Body of pancreas (tissue), 4 donors: ENCODE results near the gene GMPR2. TPM values are rescaled to one million over a fixed set of nuclear protein-coding genes. Genes with fewer than 3 reads are reported as not detected.

Experiments used
- ATAC-seq: fragments of 150-250 bp; one replicate; pipeline ENCODE4 v1.9.1; 2016
- DNase-seq, 4 donors: peaks; one replicate each; pipeline ENCODE4 v3.0.0-alpha.2; 2019
- H3K27ac ChIP-seq, 4 donors: fragments of 200-600 bp; sonication (generic); 1 replicate in 3 of 4; 2 replicates in 1 of 4; pipeline versions ENCODE4 v1.5.1 to v1.6.1; 2016 to 2019; ENCODE audit warnings: mild to moderate bottlenecking in 1 of 4, mixed read lengths in 1 of 4, moderate library complexity in 1 of 4
- H3K27me3 ChIP-seq, 2 donors: fragments of 200-600 bp; sonication (generic); one replicate each; pipeline ENCODE4 v1.6.0; 2016; ENCODE audit warnings: mild to moderate bottlenecking in 1 of 2
- H3K36me3 ChIP-seq, 2 donors: fragments of 200-600 bp; sonication (generic); replicated peaks in 1 of 2; 2 replicates each; pipeline ENCODE4 v1.5.1; 2016; ENCODE audit warnings: low read depth in 2 of 2; ENCODE audit not compliant: insufficient read depth in 1 of 2
- H3K4me1 ChIP-seq: fragments of 200-600 bp; sonication (generic); one replicate; pipeline ENCODE4 v1.6.0; 2016
- H3K4me3 ChIP-seq, 2 donors: fragments of 200-600 bp; sonication (generic); 1 replicate in 1 of 2; 2 replicates in 1 of 2; pipeline ENCODE4 v1.5.1; 2016 to 2019
- H3K9me3 ChIP-seq, 3 donors: fragments of 200-600 bp; sonication (generic); 1 replicate in 2 of 3; 2 replicates in 1 of 3; pipeline ENCODE4 v1.5.1; 2016
- CTCF ChIP-seq, 7 experiments: fragments of 450-650 bp in 4 of 7; fragments of 200-600 bp in 3 of 7; sonication (generic) in 3 of 7; IDR thresholded peaks; one replicate each; pipeline ENCODE4 v1.5.1; 2016 to 2019; ENCODE audit warnings: antibody characterized with exemption in 7 of 7
- POLR2A ChIP-seq, 3 donors: fragments of 450-650 bp; IDR thresholded peaks; one replicate each; pipeline ENCODE4 v1.6.1; 2016; ENCODE audit warnings: antibody characterized with exemption in 3 of 3, mild to moderate bottlenecking in 2 of 3
- WGBS, 2 donors: methylation state at CpG; one replicate each; pipeline ENCODE4 v1.1.5; 2017; 5-methylcytosine and 5-hydroxymethylcytosine counted together
- intact Hi-C: fragments of 100-400 bp; cut with DNase I; formaldehyde crosslinking; loops from one replicate; pipeline ENCODE4 v1.15.1; 2023
- total RNA-seq, 2 donors: library from RNA; depleted of rRNA; stranded (reverse); fragments of >200 nt; gene quantifications; one replicate each; pipeline ENCODE4 v1.1.0, GENCODE V29; 2016

GMPR2 gene
- total RNA-seq, 2 donors from 2014 or later: 30.9 to 41.9 TPM

GRCh38 chr14:24258119-24258518 lies 25.4 kb downstream of the GMPR2 start:
- H3K4me1 ChIP-seq: peaks cover 15% of the 10 kb centered on the region
- H3K9me3 ChIP-seq: no peaks in the 10 kb centered on the region
- DNase-seq (no peak), ATAC-seq (no peak)
- H3K4me3 ChIP-seq: no peak overlapping the region
- H3K36me3 ChIP-seq: peaks cover 0 to 2% of the 10 kb centered on the region in 2 donors
- no peaks in the 10 kb centered on the region for H3K27me3 ChIP-seq
- TF ChIP-seq POLR2A (IDR thresholded peaks at IDR 0.05) (no peak), CTCF (IDR thresholded peaks at IDR 0.05) (no peak)
- WGBS, 2 donors: 77 to 88% methylated on average over 9 of the region's 9 CpGs
- peak overlapping the region in 1 of 4 donors; percentile 89 for H3K27ac ChIP-seq
- intact Hi-C loops: no loop called here

DNA sequence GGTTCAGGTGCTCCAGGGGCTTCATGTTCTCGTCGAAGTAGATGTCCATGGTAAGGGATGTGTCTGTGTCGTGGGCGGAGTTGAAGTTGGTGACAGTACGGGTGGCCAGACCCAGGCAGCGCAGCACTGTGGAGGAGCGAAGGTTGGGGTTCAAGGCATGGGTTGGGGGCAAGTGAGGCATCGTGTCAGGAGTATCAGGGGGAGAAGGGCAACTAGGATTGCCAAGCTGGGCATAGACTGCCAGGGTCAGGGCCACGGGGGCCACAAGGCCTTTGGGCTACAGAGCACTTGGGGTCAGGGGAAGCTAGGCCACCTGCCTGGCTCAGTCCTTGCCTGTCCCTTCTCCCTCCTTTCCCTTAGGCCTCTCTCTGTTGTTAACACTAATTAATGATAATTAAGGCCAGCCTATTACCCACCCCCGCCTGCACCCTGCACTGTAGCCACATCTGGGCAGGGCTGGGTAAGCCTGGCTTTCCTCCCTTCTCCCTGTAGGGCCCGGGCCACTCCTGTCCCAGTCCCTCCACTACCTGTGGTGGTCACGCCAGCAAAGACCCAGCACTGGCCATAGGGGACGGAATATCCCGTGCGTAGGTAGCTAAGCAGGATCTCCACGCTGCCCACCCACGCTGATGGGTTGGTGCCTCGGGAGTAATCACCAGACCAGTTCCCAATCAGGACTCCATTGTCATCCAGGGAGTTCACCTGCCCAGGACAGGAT lies 26.0 kb downstream of the GMPR2 start:
- ATAC-seq (no peak), DNase-seq (no peak)
- H3K27ac ChIP-seq: peak overlapping the region; percentile 62 to 89 (median 78)
- peaks cover 15% of the 10 kb centered on the region for H3K4me1 ChIP-seq
- no peaks in the 10 kb centered on the region for H3K27me3 ChIP-seq
- peaks cover 0 to 2% of the 10 kb centered on the region in 2 donors for H3K36me3 ChIP-seq
- WGBS, 2 donors: 77 to 82% methylated on average over 13 to 18 of the region's 18 CpGs
- no peak overlapping the region for H3K4me3 ChIP-seq
- intact Hi-C loops: no loop called here
- no peak for TF ChIP-seq POLR2A (IDR thresholded peaks at IDR 0.05)
- TF ChIP-seq CTCF (IDR thresholded peaks at IDR 0.05): no peak
- no peaks in the 10 kb centered on the region for H3K9me3 ChIP-seq

DNA sequence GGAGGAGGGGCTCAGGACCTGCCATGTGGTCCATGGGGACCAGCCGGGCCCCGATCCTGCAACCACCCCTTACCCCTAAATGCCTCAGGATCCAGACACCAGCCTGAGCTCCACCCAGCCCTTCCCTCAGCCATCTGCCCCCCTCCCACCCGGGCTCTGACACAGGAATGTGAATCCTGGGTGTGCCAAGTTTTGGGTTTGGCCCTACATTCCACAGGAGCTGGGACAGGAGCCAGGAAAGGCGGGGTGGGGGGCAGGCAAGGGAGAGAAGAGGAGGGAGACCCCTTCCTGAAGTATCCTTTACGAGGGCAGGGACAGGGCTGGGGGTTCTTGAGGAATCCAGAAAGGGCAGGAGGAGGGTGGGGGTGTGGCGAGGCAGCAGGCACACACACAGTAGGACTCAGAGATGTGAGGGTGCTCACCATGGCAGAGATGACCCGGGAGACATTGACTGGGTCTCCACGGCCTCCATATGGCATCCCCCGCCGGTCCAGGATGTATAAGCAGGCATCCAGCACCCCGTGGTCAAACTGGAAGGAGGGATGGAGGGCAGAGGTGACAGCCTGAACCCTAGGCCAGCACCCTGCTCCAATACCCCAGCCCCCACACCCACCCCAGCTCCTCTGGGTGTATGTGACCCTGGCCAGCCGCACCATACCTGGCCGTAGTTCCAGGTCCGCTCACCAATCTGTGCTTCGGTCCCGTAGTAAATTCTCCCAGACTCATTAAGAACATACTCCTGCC lies 26.7 kb downstream of the GMPR2 start:
- Histone ChIP-seq H3K27ac (peak overlapping the region; percentile 62 to 89 (median 78)), H3K9me3 (no peaks in the 10 kb centered on the region), H3K4me3 (no peak overlapping the region), H3K4me1 (peaks cover 15% of the 10 kb centered on the region), H3K27me3 (no peaks in the 10 kb centered on the region), H3K36me3 (peaks cover 0 to 2% of the 10 kb centered on the region in 2 donors)
- 64 to 77% methylated on average over 16 of the region's 16 CpGs for WGBS, 2 donors
- ATAC-seq: peak; percentile 77
- DNase-seq: peak; percentile 53 to 82 (median 70)
- intact Hi-C loops: no loop called here
- TF ChIP-seq POLR2A (IDR thresholded peaks at IDR 0.05) (peak in 2 of 3 donors; percentile 18 to 34), CTCF (IDR thresholded peaks at IDR 0.05) (no peak)

- TF ChIP-seq POLR2A (IDR thresholded peaks at IDR 0.05) (no peak), CTCF (IDR thresholded peaks at IDR 0.05) (no peak)
- ATAC-seq (peak; percentile 70), DNase-seq (peak; percentile 37 to 71 (median 56))
- intact Hi-C loops: no loop called here
- WGBS, 2 donors: 70 to 76% methylated on average over 13 to 16 of the region's 16 CpGs
- peak overlapping the region; percentile 62 to 89 (median 78) for H3K27ac ChIP-seq
- no peaks in the 10 kb centered on the region for H3K27me3 ChIP-seq
- H3K36me3 ChIP-seq: no peaks in the 10 kb centered on the region
- no peaks in the 10 kb centered on the region for H3K9me3 ChIP-seq
- H3K4me1 ChIP-seq: peaks cover 15% of the 10 kb centered on the region
- H3K4me3 ChIP-seq: no peak overlapping the region
Measured at GRCh38 chr14:24260026-24260779, 27.5 kb downstream of the GMPR2 start.
